HEK293 (cell line): ENCODE measurements around the gene CIRBP.

Source experiments
- CTCF ChIA-PET: fragments of 350-600 bp; formaldehyde crosslinking; extraction: SDS; loops from one replicate; lab custom pipeline; 2021; ENCODE audit warnings: antibody characterized with exemption; lab: Yijun Ruan, JAX
- POLR2A ChIA-PET: fragments of 300-600 bp; formaldehyde crosslinking; extraction: SDS; loops from one replicate; lab custom pipeline; 2020; ENCODE audit warnings: antibody characterized with exemption, inconsistent platforms; lab: Yijun Ruan, JAX
- H3K27ac ChIP-seq: fragments of 200-500 bp; sonication (Bioruptor generic); 2 replicates; pipeline ENCODE4 v1.5.1; 2014; ENCODE audit warnings: low read depth, low read length, control low read depth, inconsistent platforms; ENCODE audit errors: extremely low read depth
- H3K36me3 ChIP-seq, 2 experiments: fragments of 200-500 bp in 1 of 2; sonication (Bioruptor generic) in 1 of 2; 1 replicate in 1 of 2; 2 replicates in 1 of 2; pipeline ENCODE4 v1.5.1; 2014 to 2017; ENCODE audit warnings: inconsistent platforms in 2 of 2, low read length in 2 of 2; ENCODE audit not compliant: control insufficient read depth in 2 of 2, insufficient read depth in 1 of 2
- H3K4me1 ChIP-seq: fragments of 200-500 bp; sonication (Bioruptor generic); 2 replicates; pipeline ENCODE4 v1.5.1; 2014; ENCODE audit warnings: mild to moderate bottlenecking, low read length, inconsistent platforms; ENCODE audit not compliant: control insufficient read depth, insufficient read depth
- H3K4me3 ChIP-seq: 2 replicates; pipeline ENCODE4 v1.5.1; 2011; ENCODE audit warnings: low read depth, mild to moderate bottlenecking, control low read depth, low read length, moderate library complexity
- H3K9me3 ChIP-seq: fragments of 200-500 bp; sonication (Bioruptor generic); 2 replicates; pipeline ENCODE4 v1.5.1; 2014; ENCODE audit warnings: low read depth, low read length, inconsistent platforms; ENCODE audit not compliant: control insufficient read depth, insufficient read depth
- ELK4 ChIP-seq: IDR thresholded peaks from 2 replicates; pipeline ENCODE4 v1.6.1; 2011; ENCODE audit warnings: mild to moderate bottlenecking, low read depth, low read length, borderline replicate concordance
- GLIS2 ChIP-seq: fragments of 450-650 bp; formaldehyde crosslinking; IDR thresholded peaks from 2 replicates; pipeline ENCODE4 v1.5.1; 2016; ENCODE audit warnings: missing biosample characterization, missing genetic modification characterization
- IKZF3 ChIP-seq: fragments of 450-650 bp; IDR thresholded peaks from 2 replicates; pipeline ENCODE4 v1.5.0; 2018; ENCODE audit warnings: missing biosample characterization, mild to moderate bottlenecking, missing genetic modification characterization, moderate library complexity
- PRDM6 ChIP-seq: fragments of 450-650 bp; formaldehyde crosslinking; IDR thresholded peaks from 2 replicates; pipeline ENCODE4 v1.5.1; 2017; ENCODE audit warnings: missing biosample characterization, missing genetic modification characterization
- YY2 ChIP-seq: fragments of 450-650 bp; formaldehyde crosslinking; IDR thresholded peaks from 2 replicates; pipeline ENCODE4 v1.5.1; 2016; ENCODE audit warnings: missing biosample characterization, missing genetic modification characterization
- ZBTB6 ChIP-seq: fragments of 450-650 bp; formaldehyde crosslinking; IDR thresholded peaks from 2 replicates; pipeline ENCODE4 v1.5.1; 2017; ENCODE audit warnings: missing biosample characterization, missing genetic modification characterization
- ZFP37 ChIP-seq: fragments of 450-650 bp; formaldehyde crosslinking; IDR thresholded peaks from 2 replicates; pipeline ENCODE4 v1.5.1; 2016; ENCODE audit warnings: missing biosample characterization, missing genetic modification characterization
- ZNF221 ChIP-seq: fragments of 450-650 bp; formaldehyde crosslinking; IDR thresholded peaks from 2 replicates; pipeline ENCODE4 v1.5.1; 2017; ENCODE audit warnings: missing biosample characterization, missing genetic modification characterization, borderline replicate concordance
- ZNF391 ChIP-seq: fragments of 450-650 bp; formaldehyde crosslinking; IDR thresholded peaks from 2 replicates; pipeline ENCODE4 v1.5.1; 2016; ENCODE audit warnings: low read depth, missing biosample characterization, missing genetic modification characterization, borderline replicate concordance
- ZNF426 ChIP-seq: fragments of 450-650 bp; formaldehyde crosslinking; IDR thresholded peaks from 2 replicates; pipeline ENCODE4 v1.5.1; 2017; ENCODE audit warnings: missing biosample characterization, missing genetic modification characterization, mild to moderate bottlenecking, inconsistent platforms, moderate library complexity
- ZNF501 ChIP-seq: fragments of 450-650 bp; formaldehyde crosslinking; IDR thresholded peaks from 2 replicates; pipeline ENCODE4 v1.5.1; 2016; ENCODE audit warnings: missing biosample characterization, missing genetic modification characterization
- ZNF623 ChIP-seq: fragments of 450-650 bp; formaldehyde crosslinking; IDR thresholded peaks from 2 replicates; pipeline ENCODE4 v1.5.1; 2016; ENCODE audit warnings: missing biosample characterization, missing genetic modification characterization
- ZNF660 ChIP-seq: fragments of 450-650 bp; IDR thresholded peaks from 2 replicates; pipeline ENCODE4 v1.5.1; 2018; ENCODE audit warnings: missing biosample characterization, mild to moderate bottlenecking, missing genetic modification characterization
- ZNF776 ChIP-seq: fragments of 450-650 bp; formaldehyde crosslinking; IDR thresholded peaks from 2 replicates; pipeline ENCODE4 v1.5.0; 2017; ENCODE audit warnings: missing biosample characterization, missing genetic modification characterization, borderline replicate concordance
- ZNF830 ChIP-seq: fragments of 450-650 bp; IDR thresholded peaks from 2 replicates; pipeline ENCODE4 v1.5.0; 2018; ENCODE audit warnings: missing biosample characterization, missing genetic modification characterization, low read depth, mild to moderate bottlenecking, moderate library complexity
- ZNF843 ChIP-seq: fragments of 450-650 bp; formaldehyde crosslinking; IDR thresholded peaks from 2 replicates; pipeline ENCODE4 v1.5.1; 2016; ENCODE audit warnings: missing biosample characterization, missing genetic modification characterization
- ZSCAN18 ChIP-seq: fragments of 450-650 bp; formaldehyde crosslinking; IDR thresholded peaks from 2 replicates; pipeline ENCODE4 v1.5.1; 2016; ENCODE audit warnings: missing biosample characterization, missing genetic modification characterization

CIRBP gene

GRCh38 chr19:1221904-1222255 is 47.3 kb upstream of the CIRBP start (continued):
- no peak for TF ChIP-seq ZNF660

GRCh38 chr19:1222394-1222793 is 46.7 kb upstream of the CIRBP start:
- CTCF ChIA-PET, result interaction anchor here (0.8 to 2.5 kb wide), 9 partner anchors 8 to 109 kb away, joined by 3 to 14 read pairs (median 5); no protein-coding TSS in a partner anchor

More at GRCh38 chr19:1222394-1222793, 46.7 kb upstream of the CIRBP start:
- POLR2A ChIA-PET, result interaction anchor here (0.6 to 1.5 kb wide), 2 partner anchors 109 to 234 kb away, joined by 3 to 7 read pairs; no protein-coding TSS in a partner anchor
- H3K9me3 ChIP-seq, result no peaks in the 10 kb centered on the region
- no peaks in the 10 kb centered on the region for H3K4me1 ChIP-seq
- TF ChIP-seq PRDM6 (tag by site-specific recombination), result no peak
- no peak for TF ChIP-seq ZNF391 (tag by site-specific recombination)
- no peak for TF ChIP-seq ZNF776 (tag by site-specific recombination)
- TF ChIP-seq ZNF426 (tag by site-specific recombination), result no peak
- TF ChIP-seq YY2 (tag by site-specific recombination), result no peak
- TF ChIP-seq IKZF3 (tag by site-specific recombination), result no peak
- TF ChIP-seq ZSCAN18, result no peak
- no peak for TF ChIP-seq ZNF623 (tag by site-specific recombination)
- no peak for TF ChIP-seq ZNF843 (tag by site-specific recombination)
- no peak for TF ChIP-seq ZFP37 (tag by site-specific recombination)
- TF ChIP-seq ZBTB6 (tag by site-specific recombination), result peak; percentile 56; the same call in 1 of the 2 replicates
- TF ChIP-seq ZNF501, result no peak
- TF ChIP-seq GLIS2 (tag by site-specific recombination), result peak; percentile 36; the same call in 1 of the 2 replicates
- no peak for TF ChIP-seq ELK4
- no peak for TF ChIP-seq ZNF221
- no peak for TF ChIP-seq ZNF830 (tag by site-specific recombination)
- TF ChIP-seq, all 188 proteins: peak for 2
- Histone ChIP-seq H3K27ac (0 out of 2 replicates have a peak overlapping the region, but pooled peaks have one; percentile 17), H3K4me3 (no peak overlapping the region), H3K36me3 (peaks cover 0 to 78% of the 10 kb centered on the region in 2 experiments; a peak in 2 of 3 replicates)
